Hypothalamus (tissue), 51 donors: ENCODE data around the gene SRRM3.
A peak's percentile ranks its signal among the peaks of the same experiment; 100 is the strongest.
"Not testable (repeated sequence)": the region's sequence is repeated elsewhere in the genome, so short reads cannot be mapped to it uniquely, and the experiment has no call there.

Experiments used
- DNase-seq, 51 donors: peaks; one replicate each; lab custom pipeline; 2025; lab: John Stamatoyannopoulos, UW

SRRM3 gene

GRCh38 chr7:76303202-76304147 lies 101.8 kb downstream of the SRRM3 start:
- peak in 47 of 51 donors; percentile 20 to 85 (median 56) for DNase-seq

DNA sequence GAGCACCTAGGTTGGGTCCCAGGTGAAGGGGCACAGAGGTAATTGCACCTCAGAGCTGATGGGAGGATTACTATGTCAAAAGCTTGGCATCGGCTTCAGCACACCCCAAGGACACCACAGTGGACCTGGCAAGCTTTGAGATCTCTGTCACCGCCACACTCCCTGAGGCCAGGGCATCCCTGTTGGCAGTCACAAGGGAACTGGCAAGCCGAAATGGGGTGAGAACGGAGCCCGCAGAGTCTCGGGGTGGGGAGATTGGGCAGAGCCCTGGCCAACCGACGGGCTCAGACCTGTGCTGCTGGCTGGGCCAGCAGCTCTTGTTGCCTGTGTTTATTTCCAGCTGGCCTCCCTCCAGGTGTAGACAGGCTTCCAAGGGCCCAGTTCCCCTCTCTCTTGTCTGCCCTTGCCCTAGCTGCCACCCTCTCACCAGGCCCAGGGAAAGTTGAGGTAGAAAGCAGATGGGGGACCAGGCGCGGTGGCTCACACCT lies 103.2 kb downstream of the SRRM3 start:
- peak in 44 of 51 donors; percentile 9 to 87 (median 68) for DNase-seq

DNA sequence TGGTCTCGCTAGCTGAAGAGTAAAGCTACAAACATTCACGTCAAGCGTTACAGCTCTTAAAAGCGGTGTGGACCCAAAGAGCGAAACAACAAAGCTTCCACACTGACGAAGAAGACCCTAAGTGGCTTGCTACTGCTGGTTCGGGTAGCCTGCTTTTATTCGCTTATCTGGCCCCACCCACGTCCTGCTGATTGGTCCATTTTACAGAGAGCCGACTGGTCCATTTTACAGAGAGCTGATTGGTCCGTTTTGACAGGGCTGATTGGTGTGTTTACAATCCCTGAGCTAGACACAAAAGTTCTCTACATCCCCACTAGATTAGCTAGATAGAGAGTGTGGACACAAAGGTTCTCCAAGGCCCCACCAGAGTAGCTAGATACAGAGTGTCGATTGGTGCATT lies 107.2 kb downstream of the SRRM3 start:
- DNase-seq, result not testable (repeated sequence)

DNA sequence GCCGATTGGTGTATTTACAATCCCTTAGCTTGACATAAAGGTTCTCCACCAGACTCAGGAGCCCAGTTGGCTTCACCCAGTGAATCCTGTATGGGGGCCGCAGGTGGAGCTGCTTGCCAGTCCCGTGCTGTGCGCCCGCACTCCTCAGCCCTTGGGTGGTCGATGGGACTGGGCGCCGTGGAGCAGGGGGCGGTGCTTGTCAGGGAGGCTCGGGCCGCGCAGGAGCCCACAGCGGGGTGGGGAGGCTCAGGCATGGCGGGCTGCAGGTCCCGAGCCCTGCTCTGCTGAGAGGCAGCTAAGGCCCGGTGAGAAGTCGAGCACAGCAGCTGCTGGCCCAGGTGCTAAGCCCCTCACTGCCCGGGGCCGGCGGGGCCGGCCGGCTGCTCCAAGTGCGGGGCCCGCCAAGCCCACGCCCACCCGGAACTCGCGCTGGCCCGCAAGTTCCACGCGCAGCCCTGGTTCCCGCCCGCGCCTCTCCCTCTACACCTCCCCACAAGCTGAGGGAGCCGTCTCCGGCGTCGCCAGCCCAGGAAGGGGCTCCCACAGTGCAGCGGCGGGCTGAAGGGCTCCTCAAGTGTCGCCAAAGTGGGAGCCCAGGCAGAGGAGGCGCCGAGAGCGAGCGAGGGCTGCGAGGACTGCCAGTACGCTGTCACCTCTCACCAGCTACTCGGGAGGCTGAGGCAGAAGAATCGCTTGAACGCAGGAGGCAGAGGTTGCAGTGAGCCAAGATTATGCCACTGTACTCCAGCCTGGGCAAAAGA lies 107.8 kb downstream of the SRRM3 start:
- DNase-seq, result not testable (repeated sequence)

DNA sequence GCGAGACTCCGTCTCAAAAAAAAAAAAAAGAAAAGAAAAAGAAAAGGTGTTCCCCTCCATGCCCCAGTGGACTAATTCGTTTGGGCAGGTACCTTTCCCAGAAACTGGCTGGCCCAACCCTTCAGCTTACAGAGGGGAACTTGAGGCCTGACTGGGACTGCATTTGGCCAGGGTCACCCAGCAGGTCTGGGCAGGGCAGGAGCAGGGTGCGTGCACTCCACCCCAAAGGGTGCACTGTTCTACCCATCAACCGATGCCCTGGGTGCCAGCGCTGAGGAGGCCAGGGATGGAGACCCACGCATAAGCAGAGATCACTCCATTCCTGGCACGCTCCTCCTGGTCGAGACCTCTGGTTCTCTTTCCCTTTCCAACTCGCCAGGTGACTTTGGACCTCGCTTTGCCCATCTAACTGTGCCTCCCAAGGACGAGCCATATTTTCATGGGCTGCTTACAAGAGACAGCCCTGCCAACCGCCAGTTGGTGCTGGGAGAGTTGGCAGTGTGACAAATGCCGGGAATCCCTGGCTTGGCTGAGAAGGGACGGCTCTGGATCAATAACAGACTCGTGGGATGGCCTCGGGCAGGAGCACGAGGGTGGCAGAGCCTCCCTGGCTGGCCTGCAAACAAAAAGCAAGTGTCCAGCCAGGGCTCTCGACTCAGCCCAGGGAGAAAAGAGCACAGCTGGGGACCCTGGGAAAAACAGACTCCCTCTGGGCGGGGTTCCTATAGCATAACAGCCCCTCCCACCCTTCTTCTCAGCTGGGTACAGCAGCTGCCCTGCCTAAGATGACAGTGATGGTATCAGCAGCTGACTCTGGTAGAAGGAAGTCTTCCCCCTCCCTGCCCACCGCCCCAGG lies 108.6 kb downstream of the SRRM3 start:
- peak in 39 of 51 donors; percentile 14 to 77 (median 51) for DNase-seq

DNA sequence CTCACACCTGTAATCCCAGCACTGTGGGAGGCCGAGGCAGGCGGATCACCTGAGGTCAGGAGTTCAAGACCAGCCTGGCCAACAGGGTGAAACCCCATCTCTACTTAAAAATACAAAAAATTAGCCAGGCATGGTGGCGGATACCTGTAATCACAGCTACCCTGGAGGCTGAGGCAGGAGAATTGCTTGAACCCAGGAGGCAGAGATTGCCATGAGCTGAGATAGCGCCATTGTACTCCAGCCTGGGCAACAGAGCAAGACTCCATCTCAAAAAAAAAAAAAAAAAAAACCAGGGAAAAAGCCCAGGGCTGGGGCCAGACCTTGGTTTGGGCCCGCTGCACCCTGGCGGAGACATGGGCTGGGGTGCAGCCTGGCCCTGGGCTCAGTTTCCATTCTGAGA lies 110.1 kb downstream of the SRRM3 start:
- not testable (repeated sequence) for DNase-seq

- peak; percentile 48 to 98 (median 91) for DNase-seq
These were observed 112.5 kb downstream of the SRRM3 start for GRCh38 chr7:76314042-76314721.

GRCh38 chr7:76314740-76315139 lies 113.0 kb downstream of the SRRM3 start:
- DNase-seq, result not testable (repeated sequence)

DNA sequence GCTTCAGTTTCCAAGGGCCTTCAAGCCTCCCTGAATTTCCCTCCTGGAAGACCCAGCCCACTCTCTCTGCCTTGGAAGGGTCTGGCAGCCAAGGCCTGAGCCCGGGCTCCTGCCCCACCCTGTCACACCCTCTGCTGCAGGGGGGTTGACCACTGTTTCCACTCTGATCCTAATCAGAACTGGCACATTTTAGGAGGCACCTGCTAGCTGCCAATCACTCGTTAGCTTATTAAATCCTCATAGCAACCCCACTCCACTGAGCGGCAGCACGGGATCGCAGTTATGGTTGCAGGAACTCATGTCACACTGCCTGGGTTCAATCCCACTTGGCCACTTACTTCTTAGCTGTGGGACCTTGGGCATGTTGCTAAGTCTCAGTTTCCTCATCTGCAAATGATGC lies 113.7 kb downstream of the SRRM3 start:
- peak in 2 of 51 donors; percentile 5 to 12 for DNase-seq

DNA sequence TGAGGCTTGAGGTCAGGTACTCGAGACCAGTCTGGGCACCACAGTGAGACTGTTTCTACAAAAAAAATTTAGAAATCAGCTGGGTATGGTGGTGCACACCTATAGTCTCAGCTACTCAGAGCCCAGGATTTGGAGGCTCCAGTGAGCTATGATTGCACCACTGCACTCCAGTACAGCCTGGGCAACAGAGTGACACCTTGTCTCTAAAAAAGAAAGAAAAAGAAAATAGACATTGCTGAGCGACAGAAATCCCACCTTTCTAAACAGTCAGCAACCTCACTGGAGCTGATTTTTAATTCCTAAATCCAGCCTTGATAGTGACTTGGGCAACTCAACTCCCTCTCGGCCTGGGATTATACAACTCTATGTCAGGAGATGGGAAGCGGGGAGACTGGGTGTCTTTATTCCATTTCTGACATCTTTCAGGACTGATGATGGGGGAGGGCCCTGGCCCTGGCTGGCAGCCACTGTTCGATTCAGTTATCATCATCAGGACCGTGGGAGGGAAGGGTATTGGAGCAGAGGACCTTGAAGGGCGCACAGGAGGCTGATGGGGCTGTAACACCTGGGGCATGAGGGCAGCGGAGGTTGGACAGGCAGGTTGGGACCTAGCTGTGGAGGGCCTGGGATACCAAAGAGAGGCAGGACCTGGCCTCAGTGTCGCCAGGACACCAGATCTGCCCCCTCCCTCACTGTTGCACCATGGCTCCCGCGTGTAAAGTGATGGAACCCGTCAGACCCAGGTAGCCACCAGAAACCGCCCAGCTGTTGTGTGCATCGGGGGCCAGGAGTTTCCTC lies 115.5 kb downstream of the SRRM3 start:
- DNase-seq, result no peak

DNA sequence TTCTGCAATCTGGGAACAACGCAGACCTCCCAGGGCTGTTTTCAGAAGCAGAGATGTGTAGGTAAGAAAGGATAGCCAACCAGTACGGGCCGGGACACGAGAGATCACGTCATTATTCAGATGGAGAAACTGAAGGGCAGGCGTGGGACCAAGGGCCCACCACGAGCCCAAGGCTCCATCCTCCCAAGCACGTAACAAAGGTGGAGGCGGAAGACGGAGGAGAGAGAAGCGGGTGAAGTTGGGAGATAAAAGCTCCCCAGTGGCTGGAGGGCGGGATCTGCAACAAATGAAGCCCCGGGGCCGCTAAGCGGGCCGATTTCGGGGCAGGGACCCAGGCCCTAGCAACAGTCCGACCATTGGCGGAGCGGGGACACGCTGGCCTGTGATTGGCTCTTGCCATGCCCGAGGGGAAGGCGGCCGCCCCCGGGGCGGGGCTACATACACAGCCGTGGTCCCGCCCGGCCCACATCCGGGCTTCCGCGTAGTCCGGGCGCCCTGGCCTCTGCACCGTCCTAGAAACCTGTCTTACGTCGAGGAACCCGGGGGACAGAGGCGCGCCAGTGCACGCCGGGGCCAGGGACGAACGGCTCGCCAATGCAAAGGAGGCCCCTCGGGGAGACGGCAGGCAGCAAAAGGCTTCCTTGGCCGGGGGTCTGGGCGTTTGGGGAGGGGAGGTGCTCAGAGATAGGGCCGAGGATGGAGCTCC lies 116.2 kb downstream of the SRRM3 start:
- DNase-seq, result peak; percentile 79 to 99 (median 96)

- peak in 31 of 51 donors; percentile 6 to 83 (median 50) for DNase-seq
These were observed 117.0 kb downstream of the SRRM3 start for GRCh38 chr7:76318488-76319353.

DNA sequence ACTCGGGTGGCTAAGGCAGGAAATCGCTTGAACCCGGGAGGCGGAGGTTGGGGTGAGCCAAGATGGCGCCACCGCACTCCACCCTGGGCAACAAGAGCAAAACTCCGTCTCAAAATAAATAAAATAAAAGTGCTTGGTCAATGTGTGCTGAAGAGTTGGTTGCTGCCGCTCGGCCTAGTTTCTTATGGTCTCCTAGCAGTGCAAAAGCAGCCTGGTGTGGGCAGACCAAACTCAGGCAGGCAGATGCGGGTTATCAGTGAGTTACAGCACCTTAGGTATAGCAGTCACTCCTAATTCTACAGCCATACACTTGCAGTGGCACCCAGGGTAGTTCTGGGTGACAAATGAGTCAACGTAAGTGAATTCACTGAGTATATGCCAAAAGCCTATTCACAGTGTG lies 123.4 kb downstream of the SRRM3 start:
- no peak for DNase-seq

DNA sequence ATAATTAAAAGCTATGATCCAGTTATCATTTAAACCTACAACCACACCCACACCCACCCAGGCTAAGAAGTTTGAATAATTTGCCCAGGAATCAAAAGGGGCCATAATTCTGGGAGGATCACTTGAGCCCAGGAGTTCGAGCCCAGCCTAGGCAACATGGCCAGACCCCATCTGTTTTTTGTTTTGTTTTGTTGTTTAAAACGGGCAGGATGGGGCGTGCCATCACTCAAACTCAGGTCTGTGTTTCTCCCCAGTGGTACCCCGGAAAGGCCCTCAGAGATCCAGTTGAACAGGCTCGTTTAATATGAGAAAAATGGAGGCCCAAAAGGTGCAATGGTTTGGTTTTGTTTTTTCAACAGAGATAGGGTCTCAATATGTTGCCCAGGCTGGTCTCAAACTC lies 124.1 kb downstream of the SRRM3 start:
- no peak for DNase-seq

DNA sequence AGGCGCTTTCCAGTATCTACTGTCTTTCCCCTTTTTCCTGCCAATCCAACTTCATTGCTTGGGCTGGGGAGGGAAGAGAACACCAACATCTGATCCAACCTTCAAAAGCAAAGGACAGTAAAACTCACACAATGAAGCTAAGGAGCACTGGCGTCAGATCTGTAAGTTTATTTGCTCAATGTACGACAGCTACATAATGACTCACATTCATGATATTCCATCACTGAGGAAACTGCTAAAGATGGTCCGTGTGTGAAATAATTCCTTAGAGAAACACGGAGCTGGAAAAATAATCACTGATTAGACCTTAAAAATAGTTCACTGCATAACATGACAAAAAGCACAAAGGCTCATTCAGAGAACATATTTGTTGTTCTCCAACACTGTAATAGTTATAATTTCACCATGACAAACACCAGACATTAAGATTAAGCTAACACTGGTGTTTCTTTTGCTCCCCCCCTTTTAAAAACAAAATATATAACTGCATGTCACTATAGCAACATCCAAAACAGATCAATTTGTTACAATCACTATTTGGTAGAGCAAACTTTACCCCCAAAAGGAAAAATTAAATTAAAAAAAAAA lies 125.0 kb downstream of the SRRM3 start:
- no peak for DNase-seq

DNA sequence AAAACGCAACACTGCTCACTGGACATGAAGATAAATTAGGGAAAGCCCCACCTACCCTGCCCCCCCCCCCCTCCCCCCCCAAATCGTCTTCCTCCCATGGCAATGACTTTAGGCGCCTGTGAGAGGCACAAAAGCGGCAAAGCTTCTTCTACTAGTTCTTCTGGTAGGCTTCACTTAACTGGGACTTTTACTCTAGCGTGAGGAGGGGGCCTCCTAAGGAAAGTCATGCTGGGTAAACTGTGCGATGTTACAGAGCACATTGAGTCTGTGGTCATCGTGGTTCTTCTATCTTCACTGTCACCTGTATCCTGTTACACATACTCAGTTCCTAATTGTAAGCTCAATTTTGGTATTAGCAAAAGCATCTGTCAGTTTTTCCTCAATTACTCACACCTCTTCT lies 125.9 kb downstream of the SRRM3 start:
- DNase-seq, result no peak

- no peak for DNase-seq
These were observed 126.7 kb downstream of the SRRM3 start for GRCh38 chr7:76328389-76328788.
